K562 (cell line): ENCODE measurements around the gene GPR37L1. TPM values are rescaled to one million over a fixed set of nuclear protein-coding genes. Genes with fewer than 3 reads are reported as not detected.
A peak's percentile ranks its signal among the peaks of the same experiment; 100 is the strongest.

ENCODE experiments used
- CBFB ChIP-seq: sonication (generic); formaldehyde crosslinking; IDR thresholded peaks from 2 replicates; pipeline ENCODE4 v1.4.0; 2020; ENCODE audit warnings: mild to moderate bottlenecking, missing genetic modification reagents
- CBX1 ChIP-seq: sonication (generic); IDR thresholded peaks from 2 replicates; pipeline ENCODE4 v1.6.1; 2016; ENCODE audit warnings: antibody characterized with exemption, low read depth, mild to moderate bottlenecking
- FOXK2 ChIP-seq, 2 experiments: fragments of 450-650 bp; IDR thresholded peaks in 1 of 2; conservative IDR thresholded peaks in 1 of 2; 2 replicates each; pipeline ENCODE4 v1.6.1; 2016; ENCODE audit warnings: low read depth in 2 of 2, mild to moderate bottlenecking in 1 of 2
- FOXM1 ChIP-seq, 2 experiments: fragments of 450-650 bp in 1 of 2; sonication (generic) in 1 of 2; formaldehyde crosslinking in 1 of 2; IDR thresholded peaks; 2 replicates each; pipeline versions ENCODE4 v1.6.1 to v1.9.0; 2017 to 2022; ENCODE audit warnings: low read depth in 2 of 2, mild to moderate bottlenecking in 2 of 2, missing genetic modification reagents in 1 of 2, moderate library complexity in 1 of 2
- GTF2E2 ChIP-seq: fragments of 200-800 bp; sonication (Bioruptor generic); IDR thresholded peaks from 2 replicates; pipeline ENCODE4 v1.6.1; 2016; ENCODE audit warnings: missing genetic modification characterization, missing compliant biosample characterization
- HOMEZ ChIP-seq: fragments of 250-450 bp; sonication (Bioruptor Pico); IDR thresholded peaks from 2 replicates; pipeline ENCODE4 v1.4.0; 2020; ENCODE audit warnings: mild to moderate bottlenecking, moderate library complexity
- ILK ChIP-seq: fragments of 450-650 bp; IDR thresholded peaks from 2 replicates; pipeline ENCODE4 v1.6.1; 2016; ENCODE audit warnings: missing genetic modification characterization, low read depth, mild to moderate bottlenecking, missing compliant biosample characterization, moderate library complexity, borderline replicate concordance
- KHSRP ChIP-seq: fragments of 450-650 bp; IDR thresholded peaks from 2 replicates; pipeline ENCODE4 v1.6.1; 2017
- MAZ ChIP-seq, 2 experiments: fragments of 450-650 bp in 1 of 2; sonication (generic) in 1 of 2; formaldehyde crosslinking; IDR thresholded peaks in 1 of 2; conservative IDR thresholded peaks in 1 of 2; 2 replicates each; pipeline versions ENCODE4 v1.4.0 to v1.5.0; 2020; ENCODE audit warnings: mild to moderate bottlenecking in 1 of 2, missing genetic modification reagents in 1 of 2
- MIER1 ChIP-seq: fragments of 450-650 bp; IDR thresholded peaks from 2 replicates; pipeline ENCODE4 v1.6.1; 2016; ENCODE audit warnings: antibody characterized with exemption, mild to moderate bottlenecking, low read depth
- NCOA1 ChIP-seq: fragments of 450-650 bp; IDR thresholded peaks from 2 replicates; pipeline ENCODE4 v1.6.1; 2016; ENCODE audit warnings: low read depth
- NCOR1 ChIP-seq: fragments of 450-650 bp; IDR thresholded peaks from 2 replicates; pipeline ENCODE4 v1.6.1; 2016; ENCODE audit warnings: mild to moderate bottlenecking, moderate library complexity
- POLR2G ChIP-seq: fragments of 200-400 bp; formaldehyde crosslinking; IDR thresholded peaks from 2 replicates; pipeline ENCODE4 v1.6.1; 2017; ENCODE audit warnings: low read depth, mild to moderate bottlenecking, antibody characterized with exemption, low read length, moderate library complexity
- SIX5 ChIP-seq, 2 experiments: IDR thresholded peaks; 2 replicates each; pipeline ENCODE4 v1.6.1; 2011; ENCODE audit warnings: low read length in 2 of 2, borderline replicate concordance in 1 of 2, low read depth in 1 of 2, mild to moderate bottlenecking in 1 of 2, moderate library complexity in 1 of 2; ENCODE audit not compliant: insufficient read depth in 1 of 2
- SMAD4 ChIP-seq: fragments of 250-450 bp; sonication (Bioruptor Pico); conservative IDR thresholded peaks from 2 replicates; pipeline ENCODE4 v1.8.0; 2021; ENCODE audit warnings: inconsistent platforms, mild to moderate bottlenecking, moderate library complexity
- SREBF1 ChIP-seq: fragments of 150-350 bp; IDR thresholded peaks from 2 replicates; pipeline ENCODE4 v1.6.1; 2014; ENCODE audit warnings: antibody characterized with exemption, low read depth, low read length, borderline replicate concordance
- YY1 ChIP-seq, 3 experiments: IDR thresholded peaks; 2 replicates each; pipeline ENCODE4 v1.6.1; 2011; ENCODE audit warnings: low read length in 2 of 3, mild to moderate bottlenecking in 2 of 3, moderate library complexity in 2 of 3, borderline replicate concordance in 1 of 3, control low read depth in 1 of 3, low read depth in 1 of 3; ENCODE audit not compliant: insufficient read depth in 3 of 3, insufficient replicate concordance in 2 of 3, control insufficient read depth in 1 of 3, insufficient read length in 1 of 3; ENCODE audit errors: extremely low read depth in 1 of 3
- ZBED1 ChIP-seq: IDR thresholded peaks from 2 replicates; pipeline ENCODE4 v1.6.1; 2014
- ZNF253 ChIP-seq: fragments of 250-450 bp; sonication (Bioruptor Pico); conservative IDR thresholded peaks from 2 replicates; pipeline ENCODE4 v1.6.1; 2021; ENCODE audit warnings: mild to moderate bottlenecking
- ZNF592 ChIP-seq: fragments of 450-650 bp; IDR thresholded peaks from 2 replicates; pipeline ENCODE4 v1.6.1; 2017; ENCODE audit warnings: antibody characterized with exemption, mild to moderate bottlenecking
- ZNF668 ChIP-seq: fragments of 250-450 bp; sonication (Bioruptor Pico); IDR thresholded peaks from 2 replicates; pipeline ENCODE4 v1.8.0; 2022; ENCODE audit warnings: mild to moderate bottlenecking, inconsistent platforms
- polyA plus RNA-seq, 8 experiments: library from polyadenylated mRNA; depleted of rRNA in 4 of 8; stranded (reverse) in 5 of 8; unstranded in 3 of 8; fragments of >200 nt; fragmentation: Nextera tagmentation in 2 of 8; fragmentation: Illumina TruSeq in 1 of 8; extraction: Ambion mirVana in 2 of 8; extraction: Trizol in 1 of 8; gene quantifications; 2 replicates each; pipeline versions ENCODE4 v1.2.1 to v1.2.3, GENCODE V29; 2011 to 2014; ENCODE audit warnings: inconsistent platforms in 1 of 8, missing spikeins in 1 of 8
- total RNA-seq, 7 experiments: library from RNA; depleted of rRNA in 6 of 7; stranded (reverse); fragments of >200 nt in 6 of 7; fragmentation: Illumina TruSeq in 2 of 7; extraction: Trizol in 2 of 7; gene quantifications; 2 replicates each; pipeline versions ENCODE4 v1.2.1 to v1.2.3, GENCODE V29; 2011 to 2021; ENCODE audit warnings: low replicate concordance in 1 of 7

GPR37L1 gene
- total and polyA plus RNA-seq, 9 of the 15 experiments (the other 6 are each of a cell fraction or from before 2014, with no cell fraction given) = not detected

- TF ChIP-seq ZNF592 = peak; percentile 89
- no peak for TF ChIP-seq SIX5 (IDR thresholded peaks at IDR 0.05; ENCODE audit: borderline replicate concordance in 1 of 2, insufficient read depth in 1 of 2, low read depth in 1 of 2, low read length in 2 of 2)
- TF ChIP-seq NCOR1 = peak; percentile 29; the same call in 1 of the 2 replicates
- TF ChIP-seq POLR2G = peak; percentile 75; the same call in 1 of the 2 replicates
- TF ChIP-seq CBFB (CRISPR knock-in tag) = peak; percentile 14; the same call in 1 of the 2 replicates
- no peak for TF ChIP-seq HOMEZ (CRISPR knock-in tag)
- no peak for TF ChIP-seq ZNF253
- TF ChIP-seq KHSRP = peak; percentile 29; the same call in 1 of the 2 replicates
- TF ChIP-seq FOXM1 (IDR thresholded peaks at IDR 0.05; ENCODE audit: low read depth) = no peak
- TF ChIP-seq FOXM1 (CRISPR knock-in tag; IDR thresholded peaks at IDR 0.05; ENCODE audit: low read depth) = no peak
- TF ChIP-seq MIER1 = no peak
- TF ChIP-seq SMAD4 (CRISPR knock-in tag) = peak; percentile 6; the same call in 1 of the 2 replicates
- TF ChIP-seq ILK (tag) = 0 out of 2 replicates have a peak, but pooled peaks have one; percentile 20
- no peak for TF ChIP-seq NCOA1
- peak; percentile 71 to 83; a peak in 3 of 4 replicates for TF ChIP-seq MAZ (CRISPR knock-in tag; conservative IDR thresholded peaks at IDR 0.05 in 1 of 2, IDR thresholded peaks at IDR 0.05 in 1 of 2)
- TF ChIP-seq ZNF668 = no peak
- TF ChIP-seq YY1 (IDR thresholded peaks at IDR 0.05; ENCODE audit: borderline replicate concordance in 1 of 3, control insufficient read depth in 1 of 3, extremely low read depth in 1 of 3, insufficient read depth in 3 of 3, insufficient read length in 1 of 3, insufficient replicate concordance in 2 of 3, low read depth in 1 of 3, low read length in 2 of 3) = peak; percentile 34 to 88 (median 72)
- no peak for TF ChIP-seq SREBF1
- TF ChIP-seq GTF2E2 = peak; percentile 69
- 0 out of 2 replicates have a peak, but pooled peaks have one; percentile 13 for TF ChIP-seq CBX1
- peak; percentile 89; the same call in 1 of the 2 replicates for TF ChIP-seq ZBED1
- TF ChIP-seq FOXK2 (conservative IDR thresholded peaks at IDR 0.05 in 1 of 2, IDR thresholded peaks at IDR 0.05 in 1 of 2; ENCODE audit: low read depth in 2 of 2) = peak; percentile 43 to 46; a peak in 3 of 4 replicates
Observed at GRCh38 chr1:202159534-202160371, 37.0 kb downstream of the GPR37L1 start (continued).
